ACHN (cell line): ENCODE data around the gene SERTAD2.

ENCODE experiments used
- DNase-seq: peaks from one replicate; pipeline ENCODE4 v3.0.0-alpha.2; 2015
- in situ Hi-C: cut with HindIII; loops from 2 replicates; pipeline ENCODE4 v1.10.0; 2017; ENCODE audit warnings: low sequenced_read_pairs, low pct_ligation_motif_present, low pct_unique_long_range_greater_than_20kb

Gene SERTAD2

GRCh38 chr2:64635976-64636911, 17.5 kb downstream of the SERTAD2 start:
- no peak for DNase-seq
- in situ Hi-C loops, result no loop called here

DNA sequence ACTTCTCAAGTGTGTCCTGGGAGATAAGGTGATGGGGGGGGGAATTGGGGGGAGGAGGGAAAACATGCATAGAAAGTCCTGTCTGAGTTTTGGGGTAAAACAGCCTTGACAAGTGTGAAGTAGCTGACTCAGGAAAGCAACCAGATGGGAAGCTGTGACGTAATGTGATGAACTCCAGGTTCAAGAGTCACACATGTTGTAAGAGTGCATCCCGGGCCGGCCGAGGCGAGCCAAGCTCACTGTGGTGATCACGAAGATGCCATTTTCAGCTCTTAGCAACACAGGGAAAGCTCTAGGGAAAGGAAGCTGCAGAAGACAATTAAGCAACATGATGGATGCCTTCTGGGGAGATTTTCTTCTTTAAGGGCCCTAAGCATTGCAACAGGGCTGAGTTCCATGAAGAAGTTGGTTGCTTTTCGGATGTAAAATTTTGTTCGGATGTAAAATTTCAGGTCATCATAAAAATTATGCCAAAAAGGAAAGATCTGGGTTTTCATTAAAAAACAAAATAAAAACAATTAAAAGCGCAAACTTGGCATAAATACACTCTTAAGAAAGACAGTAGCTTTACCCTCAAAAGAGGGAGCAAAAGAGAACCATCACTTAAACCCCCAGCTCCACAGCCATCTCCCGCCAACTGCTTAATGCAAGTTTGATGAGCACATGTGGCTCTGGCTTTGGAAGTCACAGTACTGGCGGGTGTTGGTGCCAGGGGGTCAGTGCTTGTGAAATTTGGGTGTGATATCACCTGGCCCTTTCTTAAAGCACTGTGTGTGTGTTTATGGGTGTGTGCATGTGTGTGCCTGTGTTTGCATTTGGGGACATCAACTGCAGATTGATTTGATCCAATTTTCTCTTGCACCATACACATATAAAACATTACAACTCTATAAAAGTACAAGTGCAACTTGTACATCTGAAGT, 19.1 kb downstream of the SERTAD2 start:
- in situ Hi-C loops, result no loop called here
- DNase-seq, result no peak

DNA sequence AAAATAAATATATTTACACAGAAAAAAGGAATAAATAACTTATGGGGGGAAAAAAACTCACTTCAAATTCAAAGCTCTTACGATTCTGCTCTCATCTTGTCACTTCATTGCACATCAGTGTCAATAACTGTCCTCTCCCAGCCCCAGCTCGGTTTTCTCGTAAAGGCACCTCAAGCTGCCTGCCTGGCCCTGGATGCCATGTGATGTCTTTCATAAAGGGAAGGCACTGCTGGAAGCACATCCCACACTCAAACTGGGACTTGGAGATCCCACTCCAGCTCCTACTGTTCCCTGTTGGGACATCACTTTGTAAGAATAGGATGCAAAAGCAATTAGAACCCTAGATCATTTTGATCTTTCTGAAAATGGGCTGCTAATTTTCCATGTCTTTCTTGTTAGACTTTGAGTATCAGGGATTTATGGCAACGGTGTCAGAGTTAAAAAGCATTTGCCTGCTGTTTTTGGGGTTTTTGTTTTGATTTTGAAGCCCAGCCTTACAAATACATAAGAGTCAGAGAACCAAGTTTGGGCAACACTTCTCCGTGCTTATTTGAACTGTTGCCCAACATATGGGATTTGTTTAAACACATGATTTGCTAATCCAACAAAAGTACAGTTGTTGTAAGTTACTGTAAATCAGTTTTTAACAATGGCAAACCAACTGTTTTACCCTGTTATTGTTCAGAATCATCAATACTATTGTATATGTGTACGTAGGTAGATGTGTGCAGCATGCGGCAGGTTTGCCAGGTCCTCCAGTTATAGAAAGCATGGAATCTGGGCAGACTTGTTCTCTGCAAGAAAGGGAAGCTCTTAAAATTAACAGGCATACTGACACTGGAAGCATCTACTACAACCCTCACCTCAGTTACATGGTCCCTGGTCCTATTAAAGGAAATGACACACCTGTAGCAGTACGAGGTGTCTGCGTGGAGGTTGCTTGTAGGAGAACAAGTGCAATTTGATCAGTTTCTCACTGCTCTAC, 20.6 kb downstream of the SERTAD2 start:
- DNase-seq, result no peak
- in situ Hi-C loops, result no loop called here

DNA sequence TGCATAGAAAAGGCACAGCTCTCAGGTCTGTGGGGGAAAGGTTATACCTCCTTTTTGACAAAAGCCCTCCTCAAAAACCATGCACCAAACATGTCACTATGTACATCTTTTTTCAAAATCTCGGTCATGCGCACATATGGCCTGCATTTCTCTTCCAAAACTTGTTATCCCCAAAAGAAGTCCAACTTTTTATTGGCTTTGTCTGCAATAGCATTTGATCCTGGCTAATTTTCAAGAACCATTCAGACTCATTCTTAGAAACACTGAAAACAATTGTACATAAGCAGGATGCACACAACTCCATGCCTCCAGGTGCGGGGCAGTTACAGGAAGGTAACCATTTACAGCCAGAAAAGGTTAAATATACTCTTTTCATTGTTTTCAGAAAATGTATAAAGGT, 21.9 kb downstream of the SERTAD2 start:
- in situ Hi-C loops, result no loop called here
- no peak for DNase-seq

GRCh38 chr2:64630752-64631151, 23.0 kb downstream of the SERTAD2 start:
- in situ Hi-C loops, result no loop called here

DNA sequence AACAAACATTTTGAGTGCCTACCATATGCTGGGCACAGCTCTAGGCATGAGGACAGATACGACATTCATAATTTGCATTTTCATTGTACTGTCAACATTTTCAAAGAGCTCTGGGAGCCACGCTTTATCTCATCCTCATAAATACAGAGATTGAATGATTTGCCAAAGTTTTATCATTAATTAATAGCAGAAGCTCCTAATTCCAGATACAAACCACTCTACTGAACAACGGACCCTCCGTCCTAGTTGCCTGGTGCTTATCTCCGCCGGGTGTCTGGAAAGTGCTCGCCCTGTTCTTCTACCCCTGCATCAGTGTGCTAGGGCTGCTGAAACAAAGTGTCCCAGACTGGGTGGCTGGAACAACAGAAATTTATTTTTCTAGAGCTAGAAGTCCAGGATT, 23.8 kb downstream of the SERTAD2 start:
- in situ Hi-C loops, result no loop called here
- no peak for DNase-seq

More at GRCh38 chr2:64630752-64631151, 23.0 kb downstream of the SERTAD2 start:
- DNase-seq, result no peak

GRCh38 chr2:64629329-64629781, 24.4 kb downstream of the SERTAD2 start:
- no peak for DNase-seq
- in situ Hi-C loops, result no loop called here

DNA sequence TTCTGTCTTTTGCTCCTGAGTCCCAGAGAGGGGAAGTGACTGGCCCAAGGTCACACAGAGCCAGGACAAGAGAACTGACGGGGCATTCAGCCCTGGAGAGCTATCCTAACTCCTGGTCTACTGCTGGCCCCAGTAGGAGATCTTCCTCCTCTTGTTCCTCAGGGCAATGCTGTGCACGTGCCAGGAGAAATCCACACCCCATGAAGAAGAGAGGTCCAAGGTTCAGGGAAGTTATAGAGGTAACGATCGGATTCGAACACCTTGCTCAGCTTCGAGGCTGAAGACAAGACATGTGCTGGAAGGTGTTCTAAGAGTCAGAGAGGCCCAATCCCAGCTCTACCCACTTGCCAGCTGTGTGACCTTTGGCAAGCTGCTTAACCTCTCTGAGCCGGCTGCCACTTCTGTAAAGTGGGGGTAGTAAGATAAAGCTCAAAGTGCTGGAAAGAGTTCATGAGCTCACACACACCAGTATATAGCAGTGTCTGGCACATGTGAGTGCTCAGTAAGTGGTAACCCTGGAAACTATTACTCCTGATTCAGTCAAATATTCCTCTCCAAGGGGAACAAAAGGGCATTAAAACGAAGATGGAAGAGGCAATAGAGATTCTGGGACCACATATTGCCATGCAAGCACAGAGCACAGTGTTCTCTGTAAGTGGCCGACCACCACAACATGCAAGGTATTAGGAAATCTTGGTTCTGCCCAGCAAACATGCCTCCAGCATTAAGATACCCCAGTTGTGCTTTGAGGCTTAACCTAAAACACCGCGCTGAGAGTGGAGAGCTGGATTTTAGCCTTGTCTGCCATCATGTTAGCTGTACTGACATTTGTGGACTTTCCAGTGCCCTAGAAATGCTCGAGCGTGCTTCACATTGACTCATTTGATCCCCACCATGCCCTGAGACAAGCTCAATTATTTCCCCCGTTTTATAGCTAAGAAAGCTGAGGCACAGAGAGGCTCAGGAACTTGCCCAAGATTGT, 25.6 kb downstream of the SERTAD2 start:
- DNase-seq, result no peak
- in situ Hi-C loops, result no loop called here

DNA sequence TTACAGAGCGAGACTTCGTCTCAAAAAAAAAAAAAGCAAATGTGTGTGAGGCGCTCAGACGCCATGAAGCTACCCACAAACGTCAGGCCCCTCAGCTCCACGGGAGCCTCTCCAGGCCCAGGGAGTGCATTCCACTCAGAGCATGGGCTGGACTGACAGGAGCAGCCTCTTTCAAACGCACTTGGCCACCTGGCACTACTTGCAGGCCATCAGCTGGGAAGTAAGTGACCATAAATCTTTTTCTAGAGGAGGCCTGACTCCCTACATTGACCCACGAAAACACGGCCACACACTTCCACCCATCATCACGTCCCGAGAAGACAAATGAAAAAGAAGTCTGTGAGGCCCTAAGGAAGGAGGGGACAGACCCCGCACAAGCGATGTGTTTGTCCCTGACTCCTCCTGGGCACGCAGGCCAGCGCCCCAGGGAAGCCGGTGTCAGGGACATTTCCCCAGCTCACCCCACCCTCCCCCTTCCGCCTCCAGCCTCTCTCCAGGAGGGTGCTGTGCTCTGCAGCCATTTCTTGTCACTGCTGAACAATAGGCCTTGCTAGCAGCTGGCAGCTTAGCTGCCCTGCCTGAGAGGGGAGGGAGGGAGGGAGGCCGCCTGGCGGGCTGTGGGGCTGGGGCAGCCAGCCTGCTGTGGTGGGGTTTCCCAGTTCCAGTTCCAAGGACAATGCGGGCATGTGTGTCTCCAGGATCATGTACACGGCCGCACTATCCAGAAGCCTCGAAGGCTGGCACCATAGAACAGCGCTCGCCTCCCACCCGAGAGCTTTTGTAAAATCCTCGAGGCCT, 26.6 kb downstream of the SERTAD2 start:
- in situ Hi-C loops, result no loop called here
- no peak for DNase-seq

DNA sequence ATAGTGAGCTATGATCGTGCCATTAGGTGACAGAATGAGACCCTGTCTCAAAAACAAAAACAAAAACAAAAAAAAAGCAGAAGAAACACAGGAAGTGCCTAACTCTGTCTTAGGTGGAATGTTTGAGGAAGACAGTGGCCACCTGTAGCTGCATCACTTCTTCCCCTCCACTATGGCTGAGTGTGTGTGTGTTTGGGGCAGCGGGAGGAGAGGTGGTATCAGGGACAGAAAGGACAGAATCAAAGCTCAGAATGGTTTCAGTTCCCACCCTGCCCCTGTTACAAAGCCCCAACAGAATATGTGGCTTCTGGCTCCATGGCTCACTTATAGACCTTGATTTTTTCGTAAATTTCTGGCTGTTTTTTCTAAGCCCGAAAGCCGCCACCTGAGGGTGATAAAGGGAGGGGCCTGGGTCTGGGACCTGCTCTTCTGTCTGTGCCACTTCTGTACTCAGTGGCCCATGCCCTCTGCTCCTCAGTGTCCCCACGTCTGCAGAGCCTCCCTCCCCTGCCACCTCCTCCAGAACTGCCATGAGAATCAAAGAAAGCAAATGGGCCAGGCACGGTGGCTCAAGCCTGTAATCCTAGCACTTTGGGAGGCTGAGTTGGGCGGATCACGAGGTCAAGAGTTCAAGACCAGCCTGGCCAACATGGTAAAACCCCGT, 27.4 kb downstream of the SERTAD2 start:
- in situ Hi-C loops, result no loop called here
- DNase-seq, result no peak

GRCh38 chr2:64625299-64626145, 28.2 kb downstream of the SERTAD2 start:
- DNase-seq, result no peak
- in situ Hi-C loops, result no loop called here

GRCh38 chr2:64624862-64625261, 28.9 kb downstream of the SERTAD2 start:
- no peak for DNase-seq
- in situ Hi-C loops, result no loop called here

GRCh38 chr2:64624108-64624610, 29.6 kb downstream of the SERTAD2 start:
- DNase-seq, result no peak
- in situ Hi-C loops, result no loop called here

GRCh38 chr2:64623242-64623850, 30.4 kb downstream of the SERTAD2 start:
- in situ Hi-C loops, result no loop called here
- no peak for DNase-seq
